Gastroesophageal sphincter (tissue), 4 donors: Measurements from ENCODE around the gene IL4R. TPM values are rescaled to one million over a fixed set of nuclear protein-coding genes. Genes with fewer than 3 reads are reported as not detected.

Source experiments
- ATAC-seq: fragments of 150-250 bp; one replicate; pipeline ENCODE4 v1.9.1; 2016; ENCODE audit warnings: mild to moderate bottlenecking, moderate library complexity
- H3K27ac ChIP-seq, 4 donors: fragments of 200-600 bp; sonication (generic) in 3 of 4; 1 replicate in 3 of 4; 2 replicates in 1 of 4; pipeline ENCODE4 v1.5.1; 2016 to 2019
- H3K27me3 ChIP-seq: fragments of 200-600 bp; sonication (generic); one replicate; pipeline ENCODE4 v1.5.1; 2019
- H3K36me3 ChIP-seq, 2 donors: fragments of 200-600 bp; sonication (generic); one replicate each; pipeline ENCODE4 v1.5.1; 2019; ENCODE audit warnings: control low read depth in 1 of 2
- H3K4me1 ChIP-seq, 3 donors: fragments of 200-600 bp; sonication (generic); 1 replicate in 2 of 3; 2 replicates in 1 of 3; pipeline ENCODE4 v1.5.1; 2016 to 2019; ENCODE audit warnings: control low read depth in 2 of 3
- H3K4me3 ChIP-seq, 2 donors: fragments of 200-600 bp; sonication (generic); one replicate each; pipeline ENCODE4 v1.5.1; 2019; ENCODE audit warnings: mild to moderate bottlenecking in 1 of 2, moderate library complexity in 1 of 2
- H3K9me3 ChIP-seq, 3 donors: fragments of 200-600 bp; sonication (generic); one replicate each; pipeline ENCODE4 v1.5.1; 2017 to 2019; ENCODE audit warnings: control low read depth in 2 of 3
- EP300 ChIP-seq: sonication (generic); formaldehyde crosslinking; IDR thresholded peaks from one replicate; pipeline ENCODE4 v1.6.1; 2017; ENCODE audit warnings: antibody characterized with exemption, mild to moderate bottlenecking
- POLR2A ChIP-seq, 2 donors: fragments of 450-650 bp; IDR thresholded peaks; one replicate each; pipeline ENCODE4 v1.6.1; 2017; ENCODE audit warnings: antibody characterized with exemption in 2 of 2, mild to moderate bottlenecking in 2 of 2, moderate library complexity in 1 of 2
- POLR2AphosphoS5 ChIP-seq: sonication (generic); formaldehyde crosslinking; IDR thresholded peaks from one replicate; pipeline ENCODE4 v1.6.1; 2017; ENCODE audit warnings: antibody characterized with exemption
- WGBS, 2 donors: methylation state at CpG; one replicate each; pipeline ENCODE4 v1.1.5; 2018; ENCODE audit warnings: low coverage in 1 of 2; 5-methylcytosine and 5-hydroxymethylcytosine counted together
- total RNA-seq, 4 donors: library from RNA; depleted of rRNA; stranded (reverse); fragments of >200 nt; gene quantifications; one replicate each; pipeline ENCODE4 v1.1.0, GENCODE V29; 2016
- TF ChIP-seq, protein P1 (sequence below), 4 experiments: fragments of 200-600 bp in 2 of 4; fragments of 450-650 bp in 2 of 4; sonication (generic) in 1 of 4; IDR thresholded peaks; one replicate each; pipeline ENCODE4 v1.5.1; 2017 to 2019; ENCODE audit warnings: antibody characterized with exemption in 4 of 4, mild to moderate bottlenecking in 2 of 4, moderate library complexity in 2 of 4

IL4R gene
- total RNA-seq, 4 donors from 2014 or later = 72.3 to 212 (median 110) TPM

DNA sequence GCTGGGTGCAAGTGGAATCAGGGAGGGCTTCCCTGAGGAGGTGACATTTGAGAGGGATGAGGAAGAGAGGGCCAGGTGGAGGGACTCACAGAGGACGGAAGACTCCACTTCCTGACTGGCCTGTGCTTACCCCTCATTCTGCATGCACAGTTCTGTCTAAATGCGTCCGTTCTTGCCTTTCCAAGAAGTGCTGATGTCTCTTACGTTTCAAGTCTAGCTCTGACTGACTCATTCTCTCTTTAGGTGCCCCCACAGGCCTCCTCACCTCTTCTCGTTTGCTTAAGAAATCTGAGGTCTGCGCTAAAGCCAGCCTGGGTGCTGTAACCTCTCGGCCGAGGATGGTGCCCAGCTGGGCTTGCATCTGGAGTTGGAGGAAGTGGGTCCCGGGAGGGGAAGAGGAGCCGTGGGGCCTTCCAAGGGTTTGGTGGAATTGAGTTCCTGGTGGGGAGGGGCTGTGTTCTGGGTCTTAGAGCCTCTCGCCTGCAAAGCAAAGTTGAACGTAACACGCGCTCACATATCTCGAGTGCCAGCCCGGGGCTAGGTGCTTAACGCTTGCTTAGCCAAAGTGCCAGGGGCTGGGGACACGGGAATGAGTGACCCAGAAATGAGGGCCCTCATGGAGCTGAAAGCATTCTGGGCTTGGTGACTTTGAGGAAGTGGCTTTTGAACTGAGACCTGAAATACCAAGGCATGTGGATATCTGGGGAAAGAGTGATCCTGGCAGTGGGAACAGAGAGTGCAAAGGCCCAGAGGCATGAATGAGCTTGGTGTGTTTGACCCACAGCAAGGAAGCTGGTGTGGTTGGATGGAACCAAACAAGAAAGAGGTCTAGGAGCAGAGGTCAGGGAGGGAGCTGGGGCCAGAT is 4.8 kb downstream of the IL4R start:
- Histone ChIP-seq H3K9me3 (no peaks in the 10 kb centered on the region), H3K27ac (peak overlapping the region; percentile 90 to 99 (median 96)), H3K36me3 (no peaks in the 10 kb centered on the region), H3K4me1 (peaks cover 16 to 93% (median 53%) of the 10 kb centered on the region in 3 donors), H3K27me3 (no peaks in the 10 kb centered on the region), H3K4me3 (peak overlapping the region in 1 of 2 donors; percentile 97)
- peak; percentile 67 for TF ChIP-seq POLR2AphosphoS5
- TF ChIP-seq POLR2A (IDR thresholded peaks at IDR 0.05) = no peak
- peak; percentile 6 for ATAC-seq
- WGBS, 2 donors = 19 to 60% methylated on average over 1 to 16 of the region's 18 CpGs

DNA sequence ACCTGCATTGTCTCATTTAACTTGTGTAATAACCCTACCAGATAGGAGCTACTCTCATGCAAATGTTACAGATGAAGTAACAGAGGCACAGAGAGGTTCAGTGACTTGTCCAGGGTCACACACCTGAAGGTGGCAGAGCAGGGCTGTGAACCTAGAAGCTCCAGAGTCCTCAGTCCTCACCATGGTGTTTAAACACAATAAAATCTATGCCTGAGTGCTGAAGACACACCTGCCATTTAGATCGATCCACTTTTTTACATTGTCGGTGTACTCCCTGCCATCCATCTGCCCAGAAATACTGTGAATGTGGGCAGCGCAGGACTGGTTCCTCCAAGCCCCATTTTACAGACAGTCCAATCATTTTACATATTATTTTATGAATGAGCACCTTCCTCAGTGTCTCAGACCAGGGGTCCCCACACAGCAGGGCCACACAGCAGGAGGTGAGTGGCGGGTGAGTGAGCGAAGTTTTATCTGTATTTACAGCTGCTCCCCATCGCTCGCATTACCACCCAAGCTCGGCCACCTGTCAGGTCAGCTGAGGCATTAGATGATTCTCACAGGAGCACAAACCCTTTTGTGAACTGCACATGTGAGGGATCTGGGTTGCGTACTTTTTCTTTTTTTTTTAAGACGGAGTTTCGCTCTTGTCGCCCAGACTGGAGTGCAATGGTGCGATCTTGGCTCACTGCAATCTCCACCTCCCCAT is 5.6 kb downstream of the IL4R start:
- peaks cover 16 to 100% (median 53%) of the 10 kb centered on the region in 3 donors for H3K4me1 ChIP-seq
- no peak overlapping the region for H3K4me3 ChIP-seq
- no peak for TF ChIP-seq EP300
- TF ChIP-seq, protein P1, sequence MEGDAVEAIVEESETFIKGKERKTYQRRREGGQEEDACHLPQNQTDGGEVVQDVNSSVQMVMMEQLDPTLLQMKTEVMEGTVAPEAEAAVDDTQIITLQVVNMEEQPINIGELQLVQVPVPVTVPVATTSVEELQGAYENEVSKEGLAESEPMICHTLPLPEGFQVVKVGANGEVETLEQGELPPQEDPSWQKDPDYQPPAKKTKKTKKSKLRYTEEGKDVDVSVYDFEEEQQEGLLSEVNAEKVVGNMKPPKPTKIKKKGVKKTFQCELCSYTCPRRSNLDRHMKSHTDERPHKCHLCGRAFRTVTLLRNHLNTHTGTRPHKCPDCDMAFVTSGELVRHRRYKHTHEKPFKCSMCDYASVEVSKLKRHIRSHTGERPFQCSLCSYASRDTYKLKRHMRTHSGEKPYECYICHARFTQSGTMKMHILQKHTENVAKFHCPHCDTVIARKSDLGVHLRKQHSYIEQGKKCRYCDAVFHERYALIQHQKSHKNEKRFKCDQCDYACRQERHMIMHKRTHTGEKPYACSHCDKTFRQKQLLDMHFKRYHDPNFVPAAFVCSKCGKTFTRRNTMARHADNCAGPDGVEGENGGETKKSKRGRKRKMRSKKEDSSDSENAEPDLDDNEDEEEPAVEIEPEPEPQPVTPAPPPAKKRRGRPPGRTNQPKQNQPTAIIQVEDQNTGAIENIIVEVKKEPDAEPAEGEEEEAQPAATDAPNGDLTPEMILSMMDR (IDR thresholded peaks at IDR 0.05) = no peak
- no peaks in the 10 kb centered on the region for H3K27me3 ChIP-seq
- ATAC-seq = no peak
- 86 to 94% methylated on average over 3 to 9 of the region's 13 CpGs for WGBS, 2 donors
- no peaks in the 10 kb centered on the region for H3K36me3 ChIP-seq
- H3K9me3 ChIP-seq = no peaks in the 10 kb centered on the region
- H3K27ac ChIP-seq = peak overlapping the region; percentile 90 to 99 (median 96)

DNA sequence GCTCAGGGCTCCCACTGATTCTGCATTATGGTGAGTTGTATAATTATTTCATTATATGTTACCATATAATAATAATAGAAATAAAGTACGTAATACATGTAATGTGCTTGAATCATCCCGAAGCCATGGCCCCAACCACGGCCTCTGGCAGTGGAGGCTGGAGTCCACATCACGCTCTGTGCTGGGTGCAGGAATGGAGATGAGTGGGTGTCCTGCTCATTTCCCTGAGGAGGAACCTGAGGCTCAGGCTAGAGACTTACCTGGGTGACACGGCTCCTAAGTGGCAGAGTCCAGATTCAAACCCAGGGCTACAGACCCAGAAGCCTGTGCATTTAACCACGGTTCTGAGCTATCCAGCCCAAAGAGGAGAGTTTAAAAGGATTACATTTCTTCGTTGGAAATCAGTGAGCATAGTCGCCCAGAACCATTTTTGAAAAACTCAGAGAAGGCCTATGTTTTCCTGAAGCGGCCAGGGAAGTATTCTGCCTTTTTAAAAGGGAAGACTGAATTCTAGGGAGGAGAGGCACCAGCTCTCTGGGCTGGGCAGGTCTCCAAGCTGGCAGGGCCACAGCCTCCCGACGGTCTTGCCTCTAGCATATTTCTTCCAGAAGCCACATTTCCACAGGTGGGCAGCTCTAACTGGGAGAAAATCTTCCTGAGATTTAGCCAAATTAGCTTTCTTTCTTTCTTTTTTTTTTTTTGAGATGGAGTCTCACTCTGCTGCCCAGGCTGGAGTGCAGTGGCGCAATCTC is 6.7 kb downstream of the IL4R start:
- Histone ChIP-seq H3K4me1 (peaks cover 16 to 100% (median 48%) of the 10 kb centered on the region in 3 donors), H3K27ac (peak overlapping the region; percentile 90 to 99 (median 96)), H3K27me3 (no peaks in the 10 kb centered on the region), H3K4me3 (no peak overlapping the region), H3K9me3 (no peaks in the 10 kb centered on the region), H3K36me3 (no peaks in the 10 kb centered on the region)
- ATAC-seq = no peak
- TF ChIP-seq, protein P1 (IDR thresholded peaks at IDR 0.05) = no peak
- TF ChIP-seq POLR2A (IDR thresholded peaks at IDR 0.05) = no peak
- TF ChIP-seq POLR2AphosphoS5 = no peak
- TF ChIP-seq EP300 = no peak
- 29 to 54% methylated on average over 10 of the region's 12 CpGs for WGBS, 2 donors

DNA sequence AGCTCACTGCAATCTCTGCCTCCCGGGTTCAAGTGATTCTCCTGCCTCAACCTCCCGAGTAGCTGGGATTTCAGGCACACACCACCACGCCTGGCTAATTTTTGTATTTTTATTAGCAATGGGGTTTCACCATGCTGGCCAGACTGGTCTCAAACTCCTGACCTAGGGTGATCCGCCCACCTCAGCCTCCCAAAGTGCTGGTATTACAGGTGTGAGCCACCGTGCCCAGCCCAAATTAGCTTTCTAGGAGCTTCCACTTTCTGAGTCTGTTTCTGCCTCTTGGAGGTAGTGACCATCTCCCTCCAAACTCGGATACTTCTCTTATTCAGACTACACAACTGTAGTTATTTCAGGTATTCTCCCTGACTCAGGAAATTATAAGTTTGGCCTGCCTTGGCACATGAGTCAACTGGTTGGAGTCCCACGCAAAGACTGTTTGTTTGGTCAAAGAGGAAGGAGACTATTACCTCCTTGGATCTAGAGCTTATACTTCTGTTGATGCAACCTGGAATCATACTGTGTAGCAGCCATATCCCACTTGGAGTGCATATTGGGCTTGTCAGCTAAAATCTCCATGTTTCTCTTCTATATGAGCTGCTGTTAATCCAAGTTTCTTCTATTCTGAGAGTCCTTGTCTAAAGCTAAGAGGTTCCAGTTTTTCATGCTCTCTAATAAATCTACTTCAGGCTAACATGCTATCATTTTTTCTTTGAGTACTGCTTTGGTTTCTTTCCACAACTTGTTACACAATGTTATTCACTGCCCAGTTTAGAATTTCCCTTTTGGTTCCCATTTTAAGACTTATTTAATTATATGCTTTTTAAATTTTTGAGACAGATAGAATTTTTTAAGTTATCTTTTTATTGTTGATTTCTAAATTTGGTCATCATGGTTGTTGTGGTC is 7.5 kb downstream of the IL4R start:
- WGBS, 2 donors = 25 to 54% methylated on average over 2 to 7 of the region's 7 CpGs
- Histone ChIP-seq H3K9me3 (no peaks in the 10 kb centered on the region), H3K27ac (peak overlapping the region; percentile 90 to 99 (median 96)), H3K4me3 (no peak overlapping the region), H3K4me1 (peaks cover 16 to 100% (median 48%) of the 10 kb centered on the region in 3 donors), H3K27me3 (no peaks in the 10 kb centered on the region), H3K36me3 (no peaks in the 10 kb centered on the region)
- TF ChIP-seq EP300 (no peak), POLR2AphosphoS5 (peak; percentile 49)
- ATAC-seq = peak; percentile 27

- peak overlapping the region; percentile 25 to 99 (median 96) for H3K27ac ChIP-seq
These were observed 9.3 kb downstream of the IL4R start for GRCh38 chr16:27322858-27323780.

More at GRCh38 chr16:27322858-27323780, 9.3 kb downstream of the IL4R start:
- no peaks in the 10 kb centered on the region for H3K9me3 ChIP-seq
- H3K27me3 ChIP-seq = no peaks in the 10 kb centered on the region
- TF ChIP-seq POLR2A (IDR thresholded peaks at IDR 0.05) (no peak), EP300 (no peak), POLR2AphosphoS5 (no peak)
- TF ChIP-seq, protein P1 (IDR thresholded peaks at IDR 0.05) = no peak
- WGBS, 2 donors = 82 to 89% methylated on average over 5 to 6 of the region's 9 CpGs
- H3K4me3 ChIP-seq = no peak overlapping the region
- no peak for ATAC-seq
- H3K36me3 ChIP-seq = no peaks in the 10 kb centered on the region
- peaks cover 15 to 100% (median 51%) of the 10 kb centered on the region in 3 donors for H3K4me1 ChIP-seq
